Mesenchymal stem cell (in vitro differentiated cells and primary cell): Measurements from ENCODE around the gene LAMTOR5. TPM values are rescaled to one million over a fixed set of nuclear protein-coding genes. Genes with fewer than 3 reads are reported as not detected.
A peak's percentile ranks its signal among the peaks of the same experiment; 100 is the strongest.

Source experiments
- DNase-seq: peaks from one replicate; pipeline ENCODE4 v3.0.0-alpha.2; 2013
- H2AFZ ChIP-seq: one replicate; pipeline ENCODE4 v1.6.1; 2013; ENCODE audit warnings: low read depth, mild to moderate bottlenecking, control low read depth, inconsistent platforms, low read length, moderate library complexity
- H2AK5ac ChIP-seq: 2 replicates; pipeline ENCODE4 v1.6.1; 2013; ENCODE audit warnings: low read length, moderate library complexity, mild to moderate bottlenecking, inconsistent platforms; ENCODE audit not compliant: severe bottlenecking
- H2BK120ac ChIP-seq: one replicate; pipeline ENCODE4 v1.6.1; 2013; ENCODE audit warnings: low read depth, mild to moderate bottlenecking, inconsistent platforms, low read length, moderate library complexity
- H2BK12ac ChIP-seq, 2 experiments: one replicate each; pipeline ENCODE4 v1.6.1; 2013; ENCODE audit warnings: inconsistent platforms in 2 of 2, low read length in 2 of 2, mild to moderate bottlenecking in 2 of 2, moderate library complexity in 2 of 2, control low read depth in 1 of 2
- H2BK15ac ChIP-seq: one replicate; pipeline ENCODE4 v1.6.1; 2013; ENCODE audit warnings: mild to moderate bottlenecking, low read depth, inconsistent platforms; ENCODE audit not compliant: poor library complexity, severe bottlenecking
- H2BK5ac ChIP-seq: 2 replicates; pipeline ENCODE4 v1.6.1; 2013; ENCODE audit warnings: low read depth, mild to moderate bottlenecking, low read length, control low read depth, inconsistent platforms; ENCODE audit not compliant: poor library complexity, severe bottlenecking
- H3K14ac ChIP-seq, 2 experiments: one replicate each; pipeline ENCODE4 v1.6.1; 2013; ENCODE audit warnings: inconsistent platforms in 2 of 2, low read length in 2 of 2, control low read depth in 1 of 2, mild to moderate bottlenecking in 1 of 2, moderate library complexity in 1 of 2
- H3K18ac ChIP-seq, 2 experiments: one replicate each; pipeline ENCODE4 v1.6.1; 2013; ENCODE audit warnings: inconsistent platforms in 2 of 2, low read length in 2 of 2, control low read depth in 1 of 2, low read depth in 1 of 2, mild to moderate bottlenecking in 1 of 2
- H3K23ac ChIP-seq, 2 experiments: one replicate each; pipeline ENCODE4 v1.6.1; 2013; ENCODE audit warnings: inconsistent platforms in 2 of 2, low read length in 2 of 2, mild to moderate bottlenecking in 2 of 2, moderate library complexity in 2 of 2, control low read depth in 1 of 2
- H3K27ac ChIP-seq: 2 replicates; pipeline ENCODE4 v1.5.1; 2013; ENCODE audit warnings: mild to moderate bottlenecking, moderate library complexity, low read length, control low read depth, inconsistent platforms; ENCODE audit not compliant: poor library complexity, severe bottlenecking
- H3K27me3 ChIP-seq, 2 experiments: 2 replicates each; pipeline versions ENCODE4 v1.6.1 to v1.7.0; 2013; ENCODE audit warnings: low read length in 2 of 2, mild to moderate bottlenecking in 2 of 2, moderate library complexity in 2 of 2, control low read depth in 1 of 2, inconsistent platforms in 1 of 2; ENCODE audit not compliant: control insufficient read depth in 1 of 2, insufficient read depth in 1 of 2
- H3K36me3 ChIP-seq, 2 experiments: 2 replicates each; pipeline versions ENCODE4 v1.6.1 to v1.7.0; 2013; ENCODE audit warnings: low read length in 2 of 2, control low read depth in 1 of 2, inconsistent platforms in 1 of 2, low read depth in 1 of 2, mild to moderate bottlenecking in 1 of 2; ENCODE audit not compliant: insufficient read depth in 2 of 2, control insufficient read depth in 1 of 2
- H3K4ac ChIP-seq, 2 experiments: one replicate each; pipeline ENCODE4 v1.6.1; 2013; ENCODE audit warnings: inconsistent platforms in 2 of 2, low read length in 2 of 2, mild to moderate bottlenecking in 2 of 2, moderate library complexity in 2 of 2, control low read depth in 1 of 2, low read depth in 1 of 2
- H3K4me1 ChIP-seq: 2 replicates; pipeline ENCODE4 v1.6.1; 2013; ENCODE audit warnings: low read depth, low read length, control low read depth; ENCODE audit not compliant: control insufficient read depth, insufficient read depth
- H3K4me2 ChIP-seq: 2 replicates; pipeline ENCODE4 v1.6.1; 2013; ENCODE audit warnings: low read length, mild to moderate bottlenecking, inconsistent platforms; ENCODE audit not compliant: poor library complexity, severe bottlenecking
- H3K4me3 ChIP-seq, 2 experiments: 2 replicates each; pipeline versions ENCODE4 v1.5.1 to v1.7.0; 2013; ENCODE audit warnings: low read length in 2 of 2, mild to moderate bottlenecking in 2 of 2, control low read depth in 1 of 2, low read depth in 1 of 2; ENCODE audit not compliant: insufficient read depth in 1 of 2
- H3K79me1 ChIP-seq: replicated peaks from 2 replicates; pipeline ENCODE4 v1.6.1; 2013; ENCODE audit warnings: mild to moderate bottlenecking, control low read depth, low read length, inconsistent platforms; ENCODE audit not compliant: poor library complexity, severe bottlenecking
- H3K9ac ChIP-seq: 2 replicates; pipeline ENCODE4 v1.7.0; 2013; ENCODE audit warnings: mild to moderate bottlenecking, low read length, moderate library complexity
- H3K9me3 ChIP-seq: 2 replicates; pipeline ENCODE4 v1.7.0; 2013; ENCODE audit warnings: mild to moderate bottlenecking, low read length; ENCODE audit not compliant: control insufficient read depth
- H4K8ac ChIP-seq: one replicate; pipeline ENCODE4 v1.6.1; 2013; ENCODE audit warnings: inconsistent platforms, mild to moderate bottlenecking, low read length, moderate library complexity
- H4K91ac ChIP-seq: one replicate; pipeline ENCODE4 v1.6.1; 2013; ENCODE audit warnings: mild to moderate bottlenecking, low read length, inconsistent platforms
- WGBS: methylation state at CpG from one replicate; pipeline ENCODE4 v1.1.7; 2013; ENCODE audit warnings: mixed read lengths; 5-methylcytosine and 5-hydroxymethylcytosine counted together
- polyA plus RNA-seq, 2 experiments: library from polyadenylated mRNA; stranded (reverse); fragments of 200-250 nt; gene quantifications; one replicate each; pipeline ENCODE4 v1.2.3, GENCODE V29; 2013

The LAMTOR5 gene
- 272 TPM for polyA plus RNA-seq (2013, experiment 1 of 2)
- polyA plus RNA-seq (2013, experiment 2 of 2): 279 TPM

- Histone ChIP-seq H3K27me3 (no peaks in the 10 kb centered on the region), H4K91ac (peak within 1 kb of the TSS; percentile 94), H2BK15ac (peak within 1 kb of the TSS; percentile 74), H2AK5ac (no peak within 1 kb of the TSS), H3K4ac (peak within 1 kb of the TSS; percentile 64 to 79), H2BK12ac (no peak within 1 kb of the TSS), H3K79me1 (peaks cover 3% of the 10 kb centered on the region), H3K27ac (peak within 1 kb of the TSS; percentile 24), H3K4me1 (no peaks in the 10 kb centered on the region), H3K4me3 (peak within 1 kb of the TSS; percentile 78 to 90), H2AFZ (peak within 1 kb of the TSS; percentile 74), H2BK120ac (peak within 1 kb of the TSS; percentile 62), H3K36me3 (peaks cover 4 to 29% of the 10 kb centered on the region in 2 experiments), H3K9me3 (no peaks in the 10 kb centered on the region), H3K23ac (peak within 1 kb of the TSS in 1 of 2 experiments; percentile 6), H3K4me2 (peak within 1 kb of the TSS; percentile 83), H3K9ac (peak within 1 kb of the TSS; percentile 96), H2BK5ac (peak within 1 kb of the TSS; percentile 5), H3K18ac (peak within 1 kb of the TSS; percentile 87 to 93), H3K14ac (peak within 1 kb of the TSS in 1 of 2 experiments; percentile 86), H4K8ac (peak within 1 kb of the TSS; percentile 96)
- DNase-seq: peak; percentile 94
- under 1% methylated on average over 76 of the region's 76 CpGs for WGBS
These were observed at the start of gene LAMTOR5 for GRCh38 chr1:110407260-110408210. Gene LAMTOR5, minus strand, starts transcription at chr1:110407694. Its CDS starts 74 bp downstream, at chr1:110407620.

- H4K8ac ChIP-seq: no peak overlapping the region
- H2BK12ac ChIP-seq: no peak overlapping the region
- H2BK15ac ChIP-seq: no peak overlapping the region
- H2BK120ac ChIP-seq: no peak overlapping the region
- H2AK5ac ChIP-seq: no peak overlapping the region
- no peak overlapping the region for H2BK5ac ChIP-seq
- no peak overlapping the region for H3K27ac ChIP-seq
- no peak overlapping the region for H4K91ac ChIP-seq
- H3K9ac ChIP-seq: no peak overlapping the region
- peaks cover 47 to 48% of the 10 kb centered on the region in 2 experiments for H3K27me3 ChIP-seq
- no peaks in the 10 kb centered on the region for H3K4me1 ChIP-seq
- no peak overlapping the region for H3K4ac ChIP-seq
- H3K23ac ChIP-seq: no peak overlapping the region
- no peaks in the 10 kb centered on the region for H3K36me3 ChIP-seq
- H3K18ac ChIP-seq: no peak overlapping the region
- no peak overlapping the region for H3K4me3 ChIP-seq
- H3K14ac ChIP-seq: peak overlapping the region in 1 of 2 experiments; percentile 11
- no peaks in the 10 kb centered on the region for H3K79me1 ChIP-seq
- no peaks in the 10 kb centered on the region for H3K9me3 ChIP-seq
- H2AFZ ChIP-seq: no peak overlapping the region
- WGBS: 81% methylated on average over 5 of the region's 5 CpGs
- no peak overlapping the region for H3K4me2 ChIP-seq
- DNase-seq: no peak
These were observed 49.7 kb upstream of the LAMTOR5 start for GRCh38 chr1:110457206-110457605.

GRCh38 chr1:110455151-110455550, 47.7 kb upstream of the LAMTOR5 start:
- Histone ChIP-seq H3K4ac (no peak overlapping the region), H3K79me1 (no peaks in the 10 kb centered on the region), H2BK120ac (no peak overlapping the region), H2BK5ac (no peak overlapping the region), H3K36me3 (no peaks in the 10 kb centered on the region), H2BK12ac (no peak overlapping the region), H3K18ac (no peak overlapping the region), H2AFZ (no peak overlapping the region), H3K9ac (no peak overlapping the region), H4K8ac (no peak overlapping the region), H3K27me3 (peaks cover 62 to 68% of the 10 kb centered on the region in 2 experiments), H3K27ac (no peak overlapping the region), H3K4me3 (no peak overlapping the region), H2AK5ac (no peak overlapping the region), H3K9me3 (no peaks in the 10 kb centered on the region), H3K4me1 (no peaks in the 10 kb centered on the region), H4K91ac (no peak overlapping the region), H2BK15ac (no peak overlapping the region), H3K4me2 (no peak overlapping the region), H3K23ac (no peak overlapping the region), H3K14ac (no peak overlapping the region)
- no peak for DNase-seq
- WGBS: 30% methylated on average over 2 of the region's 8 CpGs

GRCh38 chr1:110454328-110454727, 46.8 kb upstream of the LAMTOR5 start:
- Histone ChIP-seq H3K4me3 (no peak overlapping the region), H2BK5ac (no peak overlapping the region), H2AK5ac (no peak overlapping the region), H2BK15ac (no peak overlapping the region), H3K27ac (no peak overlapping the region), H3K4me2 (no peak overlapping the region), H3K9me3 (no peaks in the 10 kb centered on the region), H2BK12ac (no peak overlapping the region), H3K23ac (no peak overlapping the region), H3K9ac (no peak overlapping the region), H3K4me1 (no peaks in the 10 kb centered on the region), H2BK120ac (no peak overlapping the region), H4K8ac (no peak overlapping the region), H3K4ac (no peak overlapping the region), H3K79me1 (no peaks in the 10 kb centered on the region), H2AFZ (no peak overlapping the region), H3K27me3 (peaks cover 69 to 76% of the 10 kb centered on the region in 2 experiments), H3K36me3 (no peaks in the 10 kb centered on the region), H3K18ac (no peak overlapping the region), H4K91ac (no peak overlapping the region), H3K14ac (no peak overlapping the region)
- DNase-seq: no peak
- 100% methylated on average over 1 of the region's 1 CpG for WGBS
